ENCODE data around the gene INPP5A.

GRCh38 chr10:132574288-132574687 lies 36.7 kb downstream of the INPP5A start:
- TF ChIP-seq NR2C2 (CRISPR knock-in tag; IDR thresholded peaks at IDR 0.05) (no peak), NR2C2 (tag; IDR thresholded peaks at IDR 0.05) (no peak), KLF13 (tag; IDR thresholded peaks at IDR 0.05; ENCODE audit: borderline replicate concordance, low read depth) (no peak), CTCF (IDR thresholded peaks at IDR 0.05 in 2 of 3, conservative IDR thresholded peaks at IDR 0.05 in 1 of 3; ENCODE audit: insufficient read depth in 2 of 3, low read depth in 1 of 3, low read length in 3 of 3) (no peak), KHSRP (IDR thresholded peaks at IDR 0.05) (no peak), YY1 (IDR thresholded peaks at IDR 0.05; ENCODE audit: borderline replicate concordance in 1 of 3, control insufficient read depth in 1 of 3, extremely low read depth in 1 of 3, insufficient read depth in 3 of 3, insufficient read length in 1 of 3, insufficient replicate concordance in 2 of 3, low read depth in 1 of 3, low read length in 2 of 3) (no peak), FOXK2 (conservative IDR thresholded peaks at IDR 0.05 in 1 of 2, IDR thresholded peaks at IDR 0.05 in 1 of 2; ENCODE audit: low read depth in 2 of 2) (no peak), ZNF311 (CRISPR knock-in tag; IDR thresholded peaks at IDR 0.05) (no peak), RAD21 (CRISPR knock-in tag; conservative IDR thresholded peaks at IDR 0.05 in 1 of 2, IDR thresholded peaks at IDR 0.05 in 1 of 2) (no peak)

Data from K562 (cell line).